Jurkat, Clone E6-1 (cell line): ENCODE data around the gene SLIT1.
A peak's percentile ranks its signal among the peaks of the same experiment; 100 is the strongest.
"Not testable (repeated sequence)": the region's sequence is repeated elsewhere in the genome, so short reads cannot be mapped to it uniquely, and the experiment has no call there.

Experiments used
- DNase-seq: peaks from one replicate; pipeline ENCODE4 v3.0.0-alpha.2; 2011; ENCODE audit warnings: low read depth, low spot score
- H3K4me3 ChIP-seq: 2 replicates; pipeline ENCODE4 v1.5.1; 2011; ENCODE audit warnings: mild to moderate bottlenecking, low read length, control low read depth, moderate library complexity

Gene SLIT1

DNA sequence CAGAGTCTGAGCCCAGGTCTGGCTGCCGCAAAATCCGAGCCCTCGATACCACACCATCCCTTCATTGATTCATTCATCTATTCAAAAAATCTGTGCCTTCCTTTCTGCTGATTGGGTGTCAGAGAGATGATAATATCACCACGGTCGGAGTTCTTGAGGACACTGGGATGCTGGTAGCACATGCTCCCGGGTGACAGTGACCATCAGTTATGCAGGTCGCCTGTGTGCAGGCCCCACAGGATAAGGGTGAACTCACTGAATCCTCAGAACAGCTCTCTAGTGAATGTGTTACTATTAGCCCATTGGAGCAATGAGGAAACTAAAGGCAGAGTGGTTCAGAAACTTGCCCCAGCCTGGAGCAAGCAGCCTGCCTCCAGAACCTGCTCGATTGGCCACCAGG, 145.1 kb downstream of the SLIT1 start:
- DNase-seq, result no peak
- H3K4me3 ChIP-seq, result no peak overlapping the region

DNA sequence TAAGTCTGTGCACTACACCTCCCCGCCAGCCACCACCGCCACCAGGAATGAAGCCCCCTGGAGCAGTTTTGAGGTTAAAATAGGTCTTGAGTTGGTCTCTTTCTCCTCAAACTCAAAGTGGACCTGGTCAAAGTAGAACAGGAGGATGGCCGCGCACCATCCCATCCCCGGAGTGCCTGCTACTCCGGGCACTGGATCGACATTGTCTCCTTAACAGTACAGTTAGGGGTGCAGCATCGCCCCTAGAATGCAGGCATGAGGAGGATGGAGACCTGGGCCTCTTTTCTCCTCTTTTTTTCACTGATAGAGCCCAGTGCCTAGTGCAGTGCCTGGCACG, 145.5 kb downstream of the SLIT1 start:
- no peak for DNase-seq

DNA sequence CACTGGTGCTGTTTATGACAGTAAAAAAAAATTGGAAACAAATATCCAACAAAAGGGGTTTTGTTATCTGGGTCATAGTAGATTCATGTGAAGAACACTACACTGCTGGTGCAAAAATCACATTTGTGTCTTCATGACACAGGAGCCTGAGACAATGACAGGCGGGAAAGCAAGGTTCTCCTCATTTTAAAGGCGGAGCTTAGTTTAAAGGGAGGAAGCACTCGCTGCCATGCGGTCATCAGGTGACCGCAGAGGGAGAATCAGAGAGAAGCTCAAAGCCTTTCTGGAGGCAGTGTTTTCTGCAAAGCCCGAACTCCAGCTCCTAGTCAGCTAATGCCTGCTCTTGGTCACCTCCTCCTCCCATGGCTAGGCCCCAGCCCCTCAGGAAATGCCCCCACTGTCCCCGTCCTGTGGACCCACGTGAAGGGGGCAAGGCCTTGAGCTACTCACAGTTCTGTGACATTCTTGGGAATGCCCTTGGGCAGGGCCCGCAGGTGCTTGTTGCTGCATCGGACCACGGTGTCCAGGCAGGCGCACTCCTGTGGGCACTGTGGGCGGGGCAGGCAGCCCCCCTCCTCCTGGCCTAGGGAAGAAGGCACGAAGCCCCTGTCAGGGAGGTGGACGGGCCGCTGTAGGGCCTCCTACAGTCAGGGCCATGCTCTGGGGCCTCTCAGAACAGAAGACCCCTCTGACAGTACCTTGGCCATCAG, 146.1 kb downstream of the SLIT1 start:
- no peak for DNase-seq
- H3K4me3 ChIP-seq, result no peak overlapping the region

More for the DNA sequence above, 145.5 kb downstream of the SLIT1 start:
- no peak overlapping the region for H3K4me3 ChIP-seq

DNA sequence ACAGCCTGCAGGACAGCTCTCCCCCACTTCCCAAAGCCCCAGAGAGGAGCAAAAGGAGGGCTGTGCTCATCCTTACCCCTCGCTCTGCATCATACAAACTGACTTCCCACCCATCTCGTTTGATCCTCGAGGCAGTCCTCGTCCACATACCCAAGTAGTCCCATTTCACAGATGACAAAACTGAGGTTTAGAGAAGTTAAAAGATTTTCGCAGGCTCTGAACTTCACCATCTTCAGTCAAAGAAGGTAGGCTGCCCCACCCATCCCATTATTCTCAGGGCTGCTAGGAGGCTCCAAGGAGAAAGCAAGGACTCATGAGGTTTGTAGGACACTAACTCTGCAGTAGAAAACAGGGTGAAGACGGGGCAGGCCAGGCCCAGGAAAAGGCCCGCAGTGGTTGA, 147.1 kb downstream of the SLIT1 start:
- DNase-seq, result no peak
- no peak overlapping the region for H3K4me3 ChIP-seq

DNA sequence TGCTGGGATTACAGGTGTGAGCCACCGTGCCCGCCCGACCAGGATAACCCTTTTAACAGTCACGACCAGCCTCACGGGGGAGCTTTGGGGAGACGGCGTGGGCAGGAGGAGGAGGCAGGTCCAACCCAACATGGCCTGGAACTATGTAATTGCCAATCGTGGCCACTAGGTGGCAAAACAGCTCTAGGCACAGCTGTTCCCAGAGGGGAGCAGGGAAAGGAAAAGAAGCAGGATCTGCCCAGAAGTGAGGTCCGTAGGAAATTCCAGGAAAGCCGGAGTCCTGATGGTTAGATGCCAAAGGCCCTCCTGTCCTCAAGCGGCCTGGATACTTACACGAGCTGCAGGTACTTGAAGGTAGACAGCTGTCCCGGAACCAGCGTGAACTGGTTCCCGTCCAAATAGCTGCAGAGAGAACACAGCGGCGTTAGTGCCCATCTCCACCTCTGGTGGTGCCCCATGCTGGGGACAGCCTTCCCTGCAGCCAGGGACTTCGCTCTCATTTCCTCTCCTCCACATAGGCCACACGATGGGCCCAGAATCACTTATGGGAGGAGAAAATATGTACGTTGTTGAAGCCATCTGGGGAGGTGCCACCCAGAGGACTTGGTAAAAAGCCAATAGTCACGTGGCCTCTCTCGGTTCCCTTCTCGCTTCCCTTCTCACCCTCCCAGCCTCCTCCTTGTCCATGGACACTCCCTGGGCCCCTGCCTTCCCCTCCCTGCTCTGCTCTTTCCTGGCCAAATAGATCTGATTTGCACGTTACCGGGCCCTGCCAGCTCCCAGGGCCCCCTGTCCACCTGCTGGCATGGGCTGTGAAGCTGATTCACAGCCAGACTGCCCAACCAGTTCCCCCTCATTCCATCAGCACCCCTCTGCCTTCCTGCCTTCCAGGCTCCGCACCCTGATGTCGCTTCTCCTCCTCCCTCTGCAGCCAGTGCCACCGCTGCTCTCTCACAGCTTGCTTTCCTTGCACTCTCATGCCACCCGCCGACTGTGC, 148.1 kb downstream of the SLIT1 start:
- H3K4me3 ChIP-seq, result no peak overlapping the region
- peak; percentile 64 for DNase-seq

DNA sequence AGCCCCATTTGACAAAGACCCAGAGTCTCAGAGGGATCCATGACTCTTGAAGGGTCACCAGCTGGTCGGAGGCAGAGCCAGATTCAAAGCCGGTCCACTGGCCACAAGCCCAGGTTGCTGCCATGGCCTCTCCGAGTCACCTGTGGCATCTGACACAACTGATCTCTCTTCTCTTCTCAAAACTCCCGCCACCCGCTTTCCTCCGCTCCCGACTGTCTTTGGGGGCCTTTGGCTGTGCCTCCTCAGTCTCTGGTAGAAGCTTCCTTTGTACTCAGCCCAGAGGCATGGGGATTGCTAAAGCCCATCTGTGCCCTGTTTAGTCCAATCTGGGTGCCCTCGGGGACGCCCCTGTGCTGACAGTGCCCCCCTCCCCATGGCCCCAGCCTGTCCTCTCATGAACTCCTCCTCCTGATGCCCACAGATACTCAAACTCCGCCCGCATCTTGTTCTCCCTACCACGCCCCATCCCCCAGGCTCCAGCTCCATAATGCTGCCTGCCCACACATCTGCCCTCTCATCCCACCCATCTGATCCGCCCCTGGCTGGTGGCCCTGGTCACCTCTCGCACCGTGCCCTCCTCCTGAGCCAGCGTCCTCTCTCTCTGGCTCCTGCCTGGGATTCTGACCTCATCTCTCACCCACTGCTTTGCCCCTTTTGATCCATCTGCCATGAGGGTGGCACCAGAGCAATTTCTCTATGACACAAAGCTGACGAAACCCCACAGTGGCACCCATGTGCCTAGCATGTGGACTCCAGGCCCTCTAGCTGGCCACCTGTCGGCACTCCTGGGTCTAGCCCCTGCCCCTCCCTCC, 150.6 kb downstream of the SLIT1 start:
- no peak overlapping the region for H3K4me3 ChIP-seq
- no peak for DNase-seq

DNA sequence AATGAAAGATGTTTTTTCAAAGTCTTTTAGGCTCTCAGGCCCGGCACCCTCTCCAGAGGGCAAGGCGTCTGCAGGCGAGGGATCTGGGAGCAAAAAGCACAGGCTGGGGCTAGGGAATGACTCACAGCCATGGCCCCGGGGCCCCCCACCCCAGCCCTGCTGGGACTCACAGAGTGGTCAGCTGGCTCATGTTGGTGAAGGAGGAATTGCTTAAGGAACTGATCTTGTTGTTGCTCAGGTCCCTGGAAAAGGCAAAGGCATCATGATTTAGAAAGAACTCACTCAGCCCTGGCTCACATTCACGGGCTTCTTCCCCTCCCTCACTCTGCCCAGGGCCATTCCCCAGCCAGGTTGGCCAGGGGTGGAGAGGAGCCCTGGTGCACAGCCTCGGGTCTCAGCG, 151.5 kb downstream of the SLIT1 start:
- H3K4me3 ChIP-seq, result no peak overlapping the region
- no peak for DNase-seq

DNA sequence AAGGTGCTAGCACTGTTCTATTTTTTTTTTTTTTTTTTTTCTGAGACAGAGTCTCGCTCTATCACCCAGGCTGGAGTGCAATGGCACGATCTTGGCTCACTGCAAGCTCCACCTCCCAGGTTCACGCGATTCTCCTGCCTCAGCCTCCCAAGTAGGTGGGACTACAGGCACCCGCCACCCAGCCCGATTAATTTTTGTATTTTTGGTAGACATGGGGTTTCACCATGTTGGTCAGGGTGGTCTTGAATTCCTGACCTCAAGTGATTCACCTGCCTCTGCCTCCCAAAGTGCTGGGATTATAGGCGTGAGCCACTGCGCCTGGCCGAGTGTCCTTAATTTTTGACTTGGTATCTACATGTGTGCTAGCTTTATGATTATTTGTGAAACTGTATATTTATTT, 151.9 kb downstream of the SLIT1 start:
- not testable (repeated sequence) for DNase-seq, H3K4me3 ChIP-seq

DNA sequence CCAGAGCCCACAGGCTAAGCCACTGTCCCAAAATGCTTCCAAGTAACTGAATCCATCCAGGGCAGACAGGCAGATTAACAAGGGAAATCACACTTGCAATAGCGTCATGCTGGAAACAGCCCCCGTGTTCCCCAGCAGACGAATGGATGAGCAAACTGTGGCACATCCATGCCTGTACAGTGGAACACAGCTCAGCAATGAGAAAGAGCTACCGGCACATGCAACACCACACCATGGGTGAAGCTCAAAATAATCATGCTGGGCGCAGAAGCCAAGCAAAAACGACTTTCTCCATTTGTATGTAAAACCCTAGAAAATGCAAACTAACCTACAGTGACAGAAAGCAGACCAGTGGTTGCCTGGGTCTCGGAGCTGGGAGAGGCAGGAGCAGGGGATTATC, 153.1 kb downstream of the SLIT1 start:
- H3K4me3 ChIP-seq, result no peak overlapping the region
- DNase-seq, result no peak

DNA sequence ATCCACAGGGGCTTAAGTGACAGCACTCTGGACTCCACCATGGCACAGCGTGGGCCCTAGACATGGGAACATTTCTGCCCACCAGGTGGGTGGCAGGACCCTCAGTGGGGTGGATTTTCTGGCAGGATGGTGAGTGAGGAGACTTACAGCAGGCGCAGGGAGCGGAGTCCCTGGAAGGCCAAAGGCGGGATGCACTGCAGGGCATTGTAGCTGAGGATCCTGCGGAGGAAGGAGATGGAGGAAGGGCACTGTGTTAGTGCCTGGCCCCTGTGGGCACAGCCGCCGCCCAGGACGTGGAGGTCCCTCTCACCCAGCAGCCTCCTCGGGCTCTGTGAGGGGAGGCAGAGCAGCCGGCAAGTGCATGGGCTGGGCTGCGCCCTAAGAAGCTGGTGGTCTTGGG, 154.3 kb downstream of the SLIT1 start:
- no peak for DNase-seq
- H3K4me3 ChIP-seq, result no peak overlapping the region

DNA sequence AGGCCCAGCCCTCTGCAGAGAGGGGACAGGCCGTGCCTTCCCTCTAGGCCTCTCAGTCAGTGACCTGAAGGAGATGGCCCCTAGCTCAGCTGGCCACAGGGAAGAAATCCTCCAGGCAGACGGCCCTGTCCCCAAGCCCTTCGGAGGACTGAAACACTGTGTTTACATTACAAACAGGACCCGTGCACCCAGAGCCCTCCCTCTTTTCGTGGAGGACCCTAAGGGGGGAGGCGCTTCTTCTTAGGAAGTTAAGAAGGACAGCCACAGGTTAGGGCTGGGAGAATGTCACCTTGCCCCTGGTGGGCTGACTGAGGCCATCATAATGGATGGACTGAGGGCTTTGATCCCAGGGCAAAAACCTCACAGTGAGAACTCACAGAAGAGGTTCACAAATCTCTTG, 154.9 kb downstream of the SLIT1 start:
- no peak for DNase-seq
- H3K4me3 ChIP-seq, result no peak overlapping the region

DNA sequence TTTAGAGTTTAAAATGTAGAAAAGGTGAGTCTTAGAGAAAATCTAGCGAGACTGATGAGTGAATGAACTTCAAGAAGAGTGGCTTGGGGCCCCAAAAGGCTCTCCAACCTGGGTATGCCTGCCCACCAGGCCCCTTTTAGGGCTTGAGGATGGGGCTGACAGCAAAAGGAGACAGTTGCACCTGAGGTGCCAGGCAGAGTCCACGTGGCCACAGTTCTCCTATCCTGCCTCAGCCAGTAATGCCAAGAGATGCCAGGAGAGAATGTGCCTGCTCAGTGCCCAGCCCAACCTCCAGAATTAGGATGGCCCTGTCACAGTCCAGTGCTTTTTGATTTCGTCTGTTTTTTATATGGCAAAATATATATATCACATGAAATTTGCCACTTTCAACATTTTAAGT, 156.5 kb downstream of the SLIT1 start:
- DNase-seq, result no peak
- H3K4me3 ChIP-seq, result no peak overlapping the region

DNA sequence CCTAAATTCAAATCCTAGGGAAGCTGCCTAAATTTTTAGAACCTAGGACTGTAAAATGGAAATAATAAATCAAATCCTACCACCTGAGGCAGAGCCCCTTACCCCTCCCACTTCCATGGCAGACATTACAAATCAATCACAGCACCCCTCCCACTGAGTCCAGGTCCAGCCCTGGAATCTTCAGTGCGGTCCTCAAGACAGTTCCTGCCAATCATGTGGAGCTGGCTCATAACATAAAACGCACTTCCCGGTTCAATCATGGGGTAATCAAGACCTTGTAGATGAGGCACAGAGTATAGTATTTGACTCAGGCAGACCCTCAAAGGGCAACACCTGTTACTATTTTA, 157.0 kb downstream of the SLIT1 start:
- no peak overlapping the region for H3K4me3 ChIP-seq
- no peak for DNase-seq

DNA sequence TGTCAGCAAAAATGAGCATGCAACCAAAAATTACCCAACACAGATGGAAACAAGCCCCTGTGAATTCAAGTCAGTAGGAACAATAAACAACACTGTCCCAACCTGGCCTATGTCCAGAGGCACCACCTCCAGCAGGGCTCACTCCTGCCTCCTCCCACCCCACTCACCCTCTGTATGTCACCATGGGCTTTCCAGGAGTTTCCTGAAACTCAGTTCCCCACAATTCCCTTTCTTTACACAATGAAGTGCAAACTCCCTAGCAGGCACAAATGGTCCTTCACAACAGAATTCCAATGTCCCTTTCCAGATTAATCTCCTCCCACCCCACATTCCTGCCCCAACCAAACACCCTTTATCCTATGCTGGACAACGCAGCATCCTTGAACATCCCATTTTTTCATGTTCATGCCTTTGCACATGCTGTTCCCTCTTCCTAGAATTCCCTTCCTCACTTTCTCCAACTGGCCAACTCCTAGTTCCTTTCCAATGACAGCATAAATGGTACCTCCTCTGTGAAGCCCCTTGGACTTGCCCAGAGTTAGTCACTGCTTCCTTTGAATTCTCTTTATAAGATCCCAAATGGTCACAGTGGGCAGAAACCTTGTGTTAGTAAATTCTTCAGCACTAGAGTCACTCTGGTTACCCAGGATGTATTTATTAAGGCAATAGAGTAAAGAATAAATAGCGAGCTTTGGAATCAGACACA, 157.5 kb downstream of the SLIT1 start:
- H3K4me3 ChIP-seq, result no peak overlapping the region
- DNase-seq, result no peak

DNA sequence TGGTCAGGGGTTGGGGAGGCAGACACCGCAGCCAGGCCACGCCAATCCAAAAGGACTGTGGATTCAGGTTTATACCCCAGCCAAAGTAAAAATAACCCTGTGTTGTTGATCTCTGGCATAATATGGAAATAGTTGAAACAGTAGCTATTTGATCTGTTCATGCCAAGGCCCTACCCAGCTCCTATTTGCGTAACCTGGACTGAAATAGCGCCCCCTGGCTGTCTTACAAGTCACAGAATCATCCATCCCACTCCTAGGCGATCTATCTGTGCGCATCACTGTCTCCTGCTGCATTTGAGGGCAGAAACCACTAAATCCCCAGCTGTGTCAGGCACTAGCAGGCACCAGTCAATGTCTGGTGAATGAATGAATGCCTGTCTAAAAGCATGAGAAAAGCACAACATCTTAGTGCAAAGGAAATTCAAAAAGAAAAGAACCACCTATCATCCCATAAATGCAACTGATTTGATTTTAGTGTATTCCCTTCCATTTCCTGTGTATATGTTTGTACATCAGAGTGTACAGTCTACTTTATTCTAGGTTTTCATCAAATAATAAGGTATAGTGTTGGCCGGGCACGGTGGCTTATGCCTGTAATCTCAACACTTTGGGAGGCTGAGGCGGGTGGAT, 160.0 kb downstream of the SLIT1 start:
- DNase-seq, result peak; percentile 64
- no peak overlapping the region for H3K4me3 ChIP-seq

DNA sequence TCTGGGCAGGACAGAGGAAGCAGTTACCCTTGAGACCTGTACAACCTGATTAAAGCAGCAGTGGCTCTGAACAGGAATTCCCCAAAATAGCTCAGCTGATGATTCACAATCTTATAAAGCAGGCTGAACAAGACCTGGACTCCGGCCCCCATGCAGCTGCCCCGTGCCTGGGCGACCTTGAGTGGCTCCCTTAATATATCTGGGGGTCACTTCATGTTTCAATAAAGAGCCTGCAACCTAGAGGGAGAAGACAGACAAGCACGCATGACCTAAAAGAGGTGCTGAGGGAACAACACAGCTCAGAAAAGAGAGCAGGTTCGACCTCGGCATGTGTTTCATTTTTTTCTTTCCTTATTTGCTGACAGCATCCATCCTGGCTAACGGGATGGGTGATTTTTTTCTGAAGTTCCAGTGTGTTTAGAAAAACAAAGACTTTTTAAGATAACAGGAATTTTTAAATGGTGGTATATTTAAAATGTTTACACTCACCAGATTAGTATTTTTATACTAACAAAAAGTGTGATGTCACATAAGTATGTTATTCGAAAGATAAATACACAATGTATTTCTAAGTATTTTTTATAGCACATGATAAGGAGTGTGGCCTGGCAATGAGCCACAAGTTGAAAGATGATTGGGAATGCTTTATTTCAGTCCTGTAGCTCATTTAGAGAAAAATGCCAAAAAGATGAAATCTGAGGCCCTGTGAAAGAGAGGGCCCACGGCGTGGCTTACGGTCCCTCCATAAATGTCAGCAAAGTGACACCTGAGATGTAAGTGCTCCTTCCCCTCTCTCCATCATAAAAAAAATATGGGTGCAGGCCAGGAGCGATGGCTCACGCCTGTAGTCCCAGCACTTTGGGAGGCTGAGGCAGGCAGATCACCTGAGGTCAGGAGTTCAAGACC, 161.3 kb downstream of the SLIT1 start:
- no peak for DNase-seq
- no peak overlapping the region for H3K4me3 ChIP-seq

DNA sequence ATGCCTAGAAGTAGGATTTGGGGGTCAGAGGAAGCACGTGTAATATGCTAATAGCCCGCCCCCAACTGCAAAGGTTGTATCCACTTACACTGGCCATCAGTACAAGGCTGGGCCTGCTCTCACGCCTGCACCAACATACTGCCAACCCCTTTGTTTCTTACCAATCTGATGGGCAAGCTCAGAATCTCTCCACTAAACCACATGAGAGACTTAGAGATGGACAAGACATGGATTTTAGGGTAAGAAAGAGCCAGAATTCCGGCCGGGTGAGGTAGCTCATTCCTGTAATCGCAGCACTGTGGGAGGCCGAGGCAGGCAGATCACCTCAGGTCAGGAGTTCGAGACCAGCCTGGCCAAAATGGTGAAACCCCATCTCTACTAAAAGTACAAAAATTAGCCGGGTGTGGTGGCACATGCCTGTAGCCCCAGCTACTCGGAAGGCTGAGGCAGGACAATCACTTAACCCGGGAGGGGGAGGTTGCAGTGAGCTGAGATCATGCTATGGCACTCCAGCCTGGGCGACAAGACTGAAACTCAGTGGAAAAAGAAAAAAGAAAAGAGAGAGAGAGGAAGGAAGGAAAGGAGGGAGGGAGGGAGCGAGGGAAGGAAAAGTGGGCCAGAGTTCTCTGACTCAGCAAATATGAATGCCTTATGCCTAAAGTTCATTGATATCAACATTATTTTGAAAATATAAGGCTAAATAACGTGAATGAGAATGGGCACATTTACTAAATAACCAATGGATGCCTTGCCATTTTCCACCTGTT, 162.2 kb downstream of the SLIT1 start:
- DNase-seq, result no peak
- H3K4me3 ChIP-seq, result no peak overlapping the region
